Testis (tissue), 3 donors: ENCODE data around the gene FBLN2. TPM values are rescaled to one million over a fixed set of nuclear protein-coding genes. Genes with fewer than 3 reads are reported as not detected.

Experiments
- DNase-seq: peaks from one replicate; pipeline ENCODE4 v3.0.0-alpha.2; 2019
- H3K27ac ChIP-seq, 2 donors: fragments of 200-600 bp; sonication (generic); one replicate each; pipeline ENCODE4 v1.5.1; 2019
- H3K27me3 ChIP-seq: fragments of 200-600 bp; sonication (generic); one replicate; pipeline ENCODE4 v1.5.1; 2019
- H3K36me3 ChIP-seq: fragments of 200-600 bp; sonication (generic); one replicate; pipeline ENCODE4 v1.5.1; 2017; ENCODE audit warnings: low read depth; ENCODE audit errors: missing control alignments
- H3K4me1 ChIP-seq: fragments of 200-600 bp; sonication (generic); one replicate; pipeline ENCODE4 v1.5.1; 2019
- H3K4me3 ChIP-seq, 2 donors: fragments of 200-600 bp; sonication (generic); one replicate each; pipeline ENCODE4 v1.5.1; 2017 to 2019
- H3K9me3 ChIP-seq: fragments of 200-600 bp; sonication (generic); one replicate; pipeline ENCODE4 v1.5.1; 2017
- POLR2A ChIP-seq: fragments of 450-650 bp; IDR thresholded peaks from one replicate; pipeline ENCODE4 v1.6.1; 2017; ENCODE audit warnings: antibody characterized with exemption, mild to moderate bottlenecking, moderate library complexity
- WGBS, 2 donors: methylation state at CpG; one replicate each; pipeline ENCODE4 v1.1.5; 2018; 5-methylcytosine and 5-hydroxymethylcytosine counted together
- intact Hi-C: fragments of 100-400 bp; cut with DNase I; formaldehyde crosslinking; loops from one replicate; pipeline ENCODE4 v1.15.1; 2023; ENCODE audit warnings: low total_unique reads
- polyA plus RNA-seq: library from polyadenylated mRNA; stranded (reverse); fragments of 350-450 nt; fragmentation: Illumina TruSeq; extraction: RNeasy Lipid Tissue Mini Kit (QIAGEN cat#74804); gene quantifications from one replicate; pipeline ENCODE4 v1.2.3, GENCODE V29; 2014; ENCODE audit warnings: low read depth, low replicate concordance; ENCODE audit not compliant: insufficient read depth
- total RNA-seq, 2 donors: library from RNA; depleted of rRNA; stranded (reverse); fragments of >200 nt; gene quantifications; one replicate each; pipeline ENCODE4 v1.2.3, GENCODE V29; 2016
- TF ChIP-seq, protein P1 (sequence below), 3 experiments: fragments of 450-650 bp in 2 of 3; fragments of 200-600 bp in 1 of 3; sonication (generic) in 1 of 3; IDR thresholded peaks; one replicate each; pipeline ENCODE4 v1.5.1; 2016 to 2019; ENCODE audit warnings: antibody characterized with exemption in 3 of 3, mild to moderate bottlenecking in 2 of 3, moderate library complexity in 1 of 3

Gene FBLN2
- total and polyA plus RNA-seq, 3 donors from 2014 or later: 172 to 334 (median 248) TPM

DNA sequence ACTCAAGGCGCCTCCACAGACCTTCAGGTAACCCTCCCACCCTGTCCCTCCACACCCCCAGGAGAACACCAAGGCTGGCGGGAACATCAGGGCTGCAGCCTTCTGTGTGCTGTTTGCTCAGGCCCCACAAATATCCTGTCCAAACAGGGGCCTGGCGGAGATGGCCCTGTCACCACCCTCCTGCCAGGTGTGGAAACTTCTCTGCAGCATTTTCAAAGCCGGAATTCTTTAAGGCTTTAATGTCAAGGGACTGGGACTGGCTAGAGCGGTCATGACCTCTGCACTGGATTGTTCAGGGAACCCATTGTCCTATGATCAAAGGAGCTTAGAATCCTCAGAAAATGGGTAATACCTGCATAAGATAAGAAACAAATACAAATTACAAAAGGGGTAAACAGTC is 46.6 kb downstream of the FBLN2 start:
- Histone ChIP-seq H3K27me3 (no peaks in the 10 kb centered on the region), H3K4me3 (no peak overlapping the region), H3K4me1 (peaks cover 14% of the 10 kb centered on the region), H3K27ac (no peak overlapping the region), H3K36me3 (no peaks in the 10 kb centered on the region), H3K9me3 (no peaks in the 10 kb centered on the region)
- TF ChIP-seq POLR2A: no peak
- TF ChIP-seq, protein P1, sequence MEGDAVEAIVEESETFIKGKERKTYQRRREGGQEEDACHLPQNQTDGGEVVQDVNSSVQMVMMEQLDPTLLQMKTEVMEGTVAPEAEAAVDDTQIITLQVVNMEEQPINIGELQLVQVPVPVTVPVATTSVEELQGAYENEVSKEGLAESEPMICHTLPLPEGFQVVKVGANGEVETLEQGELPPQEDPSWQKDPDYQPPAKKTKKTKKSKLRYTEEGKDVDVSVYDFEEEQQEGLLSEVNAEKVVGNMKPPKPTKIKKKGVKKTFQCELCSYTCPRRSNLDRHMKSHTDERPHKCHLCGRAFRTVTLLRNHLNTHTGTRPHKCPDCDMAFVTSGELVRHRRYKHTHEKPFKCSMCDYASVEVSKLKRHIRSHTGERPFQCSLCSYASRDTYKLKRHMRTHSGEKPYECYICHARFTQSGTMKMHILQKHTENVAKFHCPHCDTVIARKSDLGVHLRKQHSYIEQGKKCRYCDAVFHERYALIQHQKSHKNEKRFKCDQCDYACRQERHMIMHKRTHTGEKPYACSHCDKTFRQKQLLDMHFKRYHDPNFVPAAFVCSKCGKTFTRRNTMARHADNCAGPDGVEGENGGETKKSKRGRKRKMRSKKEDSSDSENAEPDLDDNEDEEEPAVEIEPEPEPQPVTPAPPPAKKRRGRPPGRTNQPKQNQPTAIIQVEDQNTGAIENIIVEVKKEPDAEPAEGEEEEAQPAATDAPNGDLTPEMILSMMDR (IDR thresholded peaks at IDR 0.05): no peak
- intact Hi-C loops: no loop called here
- 74 to 84% methylated on average over 4 to 5 of the region's 5 CpGs for WGBS, 2 donors
- DNase-seq: no peak

DNA sequence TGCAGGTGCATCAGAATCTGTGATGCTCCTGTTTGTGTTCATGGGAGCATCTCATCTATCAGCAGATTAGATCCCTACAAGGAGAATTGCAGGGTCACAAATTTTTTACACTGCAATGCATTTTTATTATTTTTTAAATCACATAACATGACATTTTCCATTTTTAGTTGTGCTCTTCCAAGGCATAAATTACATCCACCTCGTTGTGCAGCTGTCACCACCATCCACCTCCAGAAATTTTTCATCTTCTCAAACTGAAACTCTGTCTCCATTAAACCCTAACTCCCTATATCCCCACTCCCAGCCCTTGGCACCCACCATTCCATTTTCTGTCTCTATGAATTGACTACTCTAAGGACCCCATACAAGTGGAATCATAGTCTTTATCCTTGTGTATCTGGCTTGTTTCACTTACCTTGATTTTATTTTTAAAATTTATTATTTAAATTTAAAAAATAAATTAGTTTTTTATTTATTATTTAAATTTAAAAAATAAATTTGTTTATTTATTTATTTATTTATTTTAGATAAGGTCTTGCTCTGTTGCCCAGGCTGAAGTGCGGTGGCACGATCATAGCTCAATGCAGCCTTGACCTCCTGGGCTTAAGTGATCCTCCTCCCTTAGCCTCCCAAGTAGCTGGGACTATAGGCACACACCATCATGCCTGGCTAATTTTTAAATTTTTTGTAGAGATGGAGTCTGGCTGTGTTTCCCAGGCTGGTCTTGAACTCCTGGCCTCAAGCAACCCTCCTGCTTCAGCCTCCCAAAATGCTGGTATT is 47.7 kb downstream of the FBLN2 start:
- Histone ChIP-seq H3K9me3 (no peaks in the 10 kb centered on the region), H3K4me3 (no peak overlapping the region), H3K36me3 (no peaks in the 10 kb centered on the region), H3K27me3 (no peaks in the 10 kb centered on the region), H3K27ac (no peak overlapping the region), H3K4me1 (peaks cover 19% of the 10 kb centered on the region)
- TF ChIP-seq POLR2A: no peak
- TF ChIP-seq, protein P1 (IDR thresholded peaks at IDR 0.05): no peak
- intact Hi-C loops: no loop called here
- WGBS, 2 donors: 77 to 83% methylated on average over 3 of the region's 3 CpGs
- DNase-seq: no peak

DNA sequence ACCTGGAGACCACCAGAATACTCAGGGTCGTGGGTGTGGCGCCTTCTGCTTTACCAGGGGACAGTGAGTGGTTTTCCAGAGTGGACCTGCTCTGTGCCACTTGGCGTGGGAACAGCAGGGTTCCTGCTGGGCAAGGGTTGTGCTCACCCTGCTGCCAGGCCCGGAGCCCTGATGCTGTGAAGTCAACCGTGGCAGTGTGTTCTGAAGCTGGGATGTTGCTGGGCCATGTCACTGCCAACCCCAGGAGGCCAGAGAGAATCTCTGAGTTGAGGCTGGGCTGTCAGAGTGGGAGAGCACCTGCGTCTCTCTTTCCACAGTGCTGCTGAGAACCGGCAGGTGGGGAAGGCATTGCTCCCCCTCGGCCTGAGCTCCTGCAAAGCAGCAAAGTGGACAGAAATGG is 48.7 kb downstream of the FBLN2 start:
- Histone ChIP-seq H3K4me1 (peaks cover 19% of the 10 kb centered on the region), H3K27me3 (no peaks in the 10 kb centered on the region), H3K4me3 (no peak overlapping the region), H3K27ac (no peak overlapping the region), H3K9me3 (no peaks in the 10 kb centered on the region), H3K36me3 (no peaks in the 10 kb centered on the region)
- TF ChIP-seq, protein P1 (IDR thresholded peaks at IDR 0.05): no peak
- TF ChIP-seq POLR2A: no peak
- no peak for DNase-seq
- WGBS, 2 donors: 96 to 97% methylated on average over 3 to 8 of the region's 8 CpGs
- intact Hi-C loops: no loop called here

DNA sequence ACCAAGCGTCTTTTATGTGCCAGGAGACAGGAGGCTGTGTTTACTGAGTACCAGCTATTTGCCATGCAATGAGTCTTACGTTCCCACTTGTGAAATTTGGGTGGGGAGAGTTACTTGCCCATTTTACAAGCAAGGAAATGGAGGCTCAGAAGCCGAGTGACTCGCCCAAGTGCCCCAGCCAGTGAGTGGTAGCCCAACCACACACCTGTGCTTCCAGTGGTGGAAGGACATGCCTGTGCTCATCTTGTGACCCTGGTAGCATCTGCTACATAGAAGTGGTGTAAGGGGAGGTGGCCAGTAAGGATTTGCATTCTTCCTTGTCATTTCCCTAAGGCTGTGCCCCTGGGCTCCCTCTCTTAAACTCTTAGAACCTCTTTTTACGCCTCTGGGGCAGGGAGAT is 49.3 kb downstream of the FBLN2 start:
- no peaks in the 10 kb centered on the region for H3K9me3 ChIP-seq
- TF ChIP-seq POLR2A: no peak
- TF ChIP-seq, protein P1 (IDR thresholded peaks at IDR 0.05): no peak
- H3K27me3 ChIP-seq: no peaks in the 10 kb centered on the region
- H3K27ac ChIP-seq: no peak overlapping the region
- no peak for DNase-seq
- H3K4me3 ChIP-seq: no peak overlapping the region
- 92 to 93% methylated on average over 5 of the region's 5 CpGs for WGBS, 2 donors
- no peaks in the 10 kb centered on the region for H3K36me3 ChIP-seq
- intact Hi-C loops: no loop called here
- peaks cover 19% of the 10 kb centered on the region for H3K4me1 ChIP-seq
